HepG2 (cell line): ENCODE results near the gene C1orf87. TPM values are rescaled to one million over a fixed set of nuclear protein-coding genes. Genes with fewer than 3 reads are reported as not detected.

Source experiments
- ATAC-seq: fragments of 200-7000 bp; cut with Tn5 transposase; 3 replicates; pipeline ENCODE4 v1.9.1; 2020; ENCODE audit warnings: mild to moderate bottlenecking, moderate library complexity
- BruUV-seq: library from RNA; stranded (reverse); fragments of 400-500 nt; replicated peaks from 2 replicates; lab custom pipeline; 2021; lab: Mats Ljungman, UMichigan
- CTCF ChIA-PET: fragments of 300-600 bp; formaldehyde crosslinking; extraction: SDS; loops from one replicate; lab custom pipeline; 2021; ENCODE audit warnings: low total read pairs, inconsistent platforms, low intra/inter-chr PET ratio; lab: Yijun Ruan, JAX
- POLR2A ChIA-PET: fragments of 350-600 bp; sonication (Branson Sonifier 250); formaldehyde crosslinking; loops from one replicate; lab custom pipeline; 2020; ENCODE audit warnings: antibody characterized with exemption, inconsistent platforms; lab: Yijun Ruan, JAX
- DNase-seq: peaks from one replicate; pipeline ENCODE4 v3.0.0-alpha.2; 2015; ENCODE audit warnings: low spot score
- FAIRE-seq: peaks from 3 replicates; lab custom pipeline; 2011; peaks lifted over from hg19 to GRCh38; lab: Jason Lieb, UNC
- H2AFZ ChIP-seq: one replicate; pipeline ENCODE4 v1.6.1; 2011; ENCODE audit warnings: low read length, inconsistent platforms
- H3K27ac ChIP-seq: fragments of 300-600 bp; 3 replicates; pipeline ENCODE4 v1.8.0; 2011; ENCODE audit warnings: mixed run types, mild to moderate bottlenecking, mixed read lengths, low read length, inconsistent platforms; ENCODE audit not compliant: insufficient read depth; ENCODE audit errors: extremely low read length
- H3K27me3 ChIP-seq, 2 experiments: fragments of 200-600 bp in 1 of 2; 2 replicates in 1 of 2; 3 replicates in 1 of 2; pipeline versions ENCODE4 v1.6.0 to v1.8.0; 2011; ENCODE audit warnings: low read length in 2 of 2, mild to moderate bottlenecking in 2 of 2, moderate library complexity in 2 of 2, inconsistent platforms in 1 of 2; ENCODE audit not compliant: insufficient read depth in 2 of 2, control insufficient read depth in 1 of 2
- H3K36me3 ChIP-seq, 2 experiments: fragments of 200-600 bp in 1 of 2; replicated peaks in 1 of 2; 2 replicates in 1 of 2; 3 replicates in 1 of 2; pipeline versions ENCODE4 v1.5.1 to v1.8.0; 2011; ENCODE audit warnings: low read length in 2 of 2, inconsistent platforms in 1 of 2; ENCODE audit not compliant: insufficient read depth in 2 of 2, control insufficient read depth in 1 of 2
- H3K4me1 ChIP-seq: 2 replicates; pipeline ENCODE4 v1.5.1; 2012; ENCODE audit warnings: low read length, inconsistent platforms; ENCODE audit not compliant: insufficient read depth
- H3K4me2 ChIP-seq: 2 replicates; pipeline ENCODE4 v1.6.0; 2011; ENCODE audit warnings: low read depth, low read length, inconsistent platforms
- H3K4me3 ChIP-seq, 3 experiments: fragments of 200-600 bp in 1 of 3; sonication (generic), shearing (Covaris generic) in 1 of 3; replicated peaks in 1 of 3; 2 replicates each; pipeline ENCODE4 v1.5.1; 2011 to 2016; ENCODE audit warnings: low read length in 3 of 3, inconsistent platforms in 2 of 3, low read depth in 2 of 3, mild to moderate bottlenecking in 2 of 3, control low read depth in 1 of 3, mixed read lengths in 1 of 3; ENCODE audit not compliant: insufficient read depth in 1 of 3
- H3K79me2 ChIP-seq: one replicate; pipeline ENCODE4 v1.6.1; 2011; ENCODE audit warnings: low read length, inconsistent platforms; ENCODE audit not compliant: insufficient read depth
- H3K9ac ChIP-seq: 2 replicates; pipeline ENCODE4 v1.6.0; 2011; ENCODE audit warnings: mild to moderate bottlenecking, low read depth, low read length, inconsistent platforms; ENCODE audit not compliant: insufficient read depth
- H3K9me3 ChIP-seq: 2 replicates; pipeline ENCODE4 v1.5.1; 2012; ENCODE audit warnings: mild to moderate bottlenecking, low read length
- H4K20me1 ChIP-seq: 2 replicates; pipeline ENCODE4 v1.6.0; 2011; ENCODE audit warnings: inconsistent platforms, mild to moderate bottlenecking, low read length, moderate library complexity; ENCODE audit not compliant: insufficient read depth
- GABPB1 ChIP-seq: IDR thresholded peaks from 2 replicates; pipeline ENCODE4 v1.6.1; 2016; ENCODE audit warnings: mild to moderate bottlenecking, missing genetic modification reagents, moderate library complexity, missing compliant biosample characterization
- HES4 ChIP-seq: sonication (generic); formaldehyde crosslinking; IDR thresholded peaks from 2 replicates; pipeline ENCODE4 v1.9.0; 2021; ENCODE audit warnings: mild to moderate bottlenecking, missing genetic modification reagents, borderline replicate concordance
- MAFK ChIP-seq, 2 experiments: IDR thresholded peaks in 1 of 2; conservative IDR thresholded peaks in 1 of 2; 2 replicates each; pipeline ENCODE4 v1.6.1; 2011; ENCODE audit warnings: improper control_type of control experiment in 2 of 2, low read length in 2 of 2
- NCOA5 ChIP-seq: sonication (generic); formaldehyde crosslinking; IDR thresholded peaks from 2 replicates; pipeline ENCODE4 v1.4.0; 2020; ENCODE audit warnings: missing genetic modification reagents
- NONO ChIP-seq, 2 experiments: fragments of 450-650 bp in 1 of 2; sonication (generic) in 1 of 2; formaldehyde crosslinking in 1 of 2; IDR thresholded peaks in 1 of 2; conservative IDR thresholded peaks in 1 of 2; 2 replicates each; pipeline versions ENCODE4 v1.6.1 to v1.8.0; 2017 to 2022; ENCODE audit warnings: mild to moderate bottlenecking in 1 of 2, missing genetic modification reagents in 1 of 2, moderate library complexity in 1 of 2
- POGZ ChIP-seq: sonication (generic); formaldehyde crosslinking; IDR thresholded peaks from 2 replicates; pipeline ENCODE4 v1.4.0; 2020; ENCODE audit warnings: mild to moderate bottlenecking, missing genetic modification reagents
- POLR2AphosphoS2 ChIP-seq: IDR thresholded peaks from 2 replicates; pipeline ENCODE4 v1.6.1; 2011; ENCODE audit warnings: low read depth, low read length, improper control_type of control experiment
- RBM22 ChIP-seq: fragments of 200-400 bp; formaldehyde crosslinking; optimal IDR thresholded peaks from 2 replicates; pipeline ENCODE3; 2017; ENCODE audit warnings: mild to moderate bottlenecking, low read length, moderate library complexity
- RELA ChIP-seq: sonication (generic); formaldehyde crosslinking; IDR thresholded peaks from 2 replicates; pipeline ENCODE4 v1.4.0; 2020; ENCODE audit warnings: missing genetic modification reagents
- SETDB1 ChIP-seq: sonication (generic); formaldehyde crosslinking; IDR thresholded peaks from 2 replicates; pipeline ENCODE4 v1.5.1; 2020; ENCODE audit warnings: missing genetic modification reagents, mild to moderate bottlenecking, borderline replicate concordance
- TBL1XR1 ChIP-seq: fragments of 150-350 bp; IDR thresholded peaks from 2 replicates; pipeline ENCODE4 v1.6.1; 2014; ENCODE audit warnings: borderline replicate concordance, low read length; ENCODE audit not compliant: partially characterized antibody
- ZBTB26 ChIP-seq: IDR thresholded peaks from 2 replicates; pipeline ENCODE4 v1.6.1; 2016; ENCODE audit warnings: missing compliant biosample characterization, missing genetic modification reagents, borderline replicate concordance
- ZNF382 ChIP-seq: sonication (generic); formaldehyde crosslinking; IDR thresholded peaks from 2 replicates; pipeline ENCODE4 v1.5.0; 2020; ENCODE audit warnings: missing genetic modification reagents, mild to moderate bottlenecking, borderline replicate concordance
- ZSCAN21 ChIP-seq: sonication (generic); formaldehyde crosslinking; IDR thresholded peaks from 2 replicates; pipeline ENCODE4 v1.8.0; 2022; ENCODE audit warnings: mild to moderate bottlenecking, missing genetic modification reagents, moderate library complexity, borderline replicate concordance
- WGBS: methylation state at CpG from one replicate; pipeline ENCODE4 v1.1.6; 2017; ENCODE audit warnings: low lambda C conversion rate; 5-methylcytosine and 5-hydroxymethylcytosine counted together
- in situ Hi-C: cut with HindIII; loops from 2 replicates; pipeline ENCODE4 v1.10.0; 2017; ENCODE audit warnings: low pct_unique_long_range_greater_than_20kb; ENCODE audit not compliant: extremely low pct_ligation_motif_present
- intact Hi-C: fragments of 100-400 bp; cut with micrococcal nuclease; formaldehyde crosslinking; loops from one replicate; pipeline ENCODE4 v1.10.0; 2022; ENCODE audit not compliant: unreplicated experiment
- polyA plus RNA-seq, 8 experiments: library from polyadenylated mRNA; depleted of rRNA in 3 of 8; stranded (reverse) in 7 of 8; unstranded in 1 of 8; fragments of >200 nt; fragmentation: Illumina TruSeq in 4 of 8; extraction: Trizol in 4 of 8; gene quantifications; 2 replicates each; pipeline versions ENCODE4 v1.2.1 to v1.2.3, GENCODE V29; 2011 to 2016; ENCODE audit warnings: low read depth in 4 of 8, missing spikeins in 1 of 8, mixed read lengths in 1 of 8; ENCODE audit not compliant: insufficient read depth in 1 of 8
- total RNA-seq, 5 experiments: library from RNA; depleted of rRNA; stranded (reverse); fragments of >200 nt; fragmentation: Illumina TruSeq; extraction: Trizol; gene quantifications; 2 replicates each; pipeline ENCODE4 v1.2.3, GENCODE V29; 2016; ENCODE audit warnings: low read depth in 1 of 5

Gene C1orf87
- total and polyA plus RNA-seq, 2 of the 13 experiments (the other 11 are each of a cell fraction or from before 2014, with no cell fraction given): not detected

GRCh38 chr1:60000625-60001024 lies 72.9 kb downstream of the C1orf87 start:
- H4K20me1 ChIP-seq: no peaks in the 10 kb centered on the region
- DNase-seq: no peak
- intact Hi-C loops (no loop called here), in situ Hi-C loops (no loop called here)
- FAIRE-seq: no peak
- H3K4me2 ChIP-seq: no peak overlapping the region
- no TSS peak for BruUV-seq
- H3K79me2 ChIP-seq: no peaks in the 10 kb centered on the region
- H2AFZ ChIP-seq: no peak overlapping the region
- H3K4me1 ChIP-seq: no peaks in the 10 kb centered on the region
- WGBS: 5% methylated on average over 3 of the region's 3 CpGs
- TF ChIP-seq GABPB1 (CRISPR knock-in tag): no peak
- no peak for TF ChIP-seq RBM22
- no peak for TF ChIP-seq ZSCAN21
- no peak for TF ChIP-seq POLR2AphosphoS2
- no peak for TF ChIP-seq ZNF382 (CRISPR knock-in tag)
- TF ChIP-seq TBL1XR1: no peak
- no peak for TF ChIP-seq RELA
- no peak for TF ChIP-seq NONO (IDR thresholded peaks at IDR 0.05)
- no peak for TF ChIP-seq NONO (CRISPR knock-in tag; conservative IDR thresholded peaks at IDR 0.05)
- no peak for TF ChIP-seq NCOA5 (CRISPR knock-in tag)
- TF ChIP-seq MAFK (conservative IDR thresholded peaks at IDR 0.05 in 1 of 2, IDR thresholded peaks at IDR 0.05 in 1 of 2; ENCODE audit: low read length in 2 of 2): no peak
- no peak for TF ChIP-seq POGZ
- TF ChIP-seq HES4 (CRISPR knock-in tag): no peak
- no peak for TF ChIP-seq SETDB1
- TF ChIP-seq ZBTB26 (CRISPR knock-in tag): no peak
- no peak overlapping the region for H3K27ac ChIP-seq
- H3K27me3 ChIP-seq: no peaks in the 10 kb centered on the region
- no peaks in the 10 kb centered on the region for H3K36me3 ChIP-seq
- no peaks in the 10 kb centered on the region for H3K9me3 ChIP-seq
- no peak overlapping the region for H3K9ac ChIP-seq
- no peak for ATAC-seq
- ChIA-PET CTCF (no interaction called here), POLR2A (no interaction called here)
- H3K4me3 ChIP-seq: no peak overlapping the region
